Uterus (tissue), 4 donors: ENCODE data around the gene GPATCH4. TPM values are rescaled to one million over a fixed set of nuclear protein-coding genes. Genes with fewer than 3 reads are reported as not detected.
A peak's percentile ranks its signal among the peaks of the same experiment; 100 is the strongest.
"Not testable (repeated sequence)": the region's sequence is repeated elsewhere in the genome, so short reads cannot be mapped to it uniquely, and the experiment has no call there.

Experiments
- DNase-seq, 2 donors: peaks; one replicate each; pipeline ENCODE4 v3.0.0-alpha.2; 2019 to 2020
- H3K27ac ChIP-seq, 2 donors: fragments of 200-600 bp; sonication (generic); 1 replicate in 1 of 2; 2 replicates in 1 of 2; pipeline ENCODE4 v1.5.1; 2016 to 2018
- H3K27me3 ChIP-seq, 2 donors: fragments of 200-600 bp; sonication (generic); one replicate each; pipeline ENCODE4 v1.5.1; 2018 to 2019; ENCODE audit warnings: control low read depth in 1 of 2
- H3K36me3 ChIP-seq, 2 donors: fragments of 200-600 bp; sonication (generic); one replicate each; pipeline ENCODE4 v1.5.1; 2019; ENCODE audit warnings: control low read depth in 1 of 2
- H3K4me1 ChIP-seq, 2 donors: fragments of 200-600 bp; sonication (generic); one replicate each; pipeline ENCODE4 v1.5.1; 2018 to 2019; ENCODE audit warnings: control low read depth in 1 of 2
- H3K4me3 ChIP-seq, 2 donors: fragments of 200-600 bp; sonication (generic); 1 replicate in 1 of 2; 2 replicates in 1 of 2; pipeline ENCODE4 v1.5.1; 2018 to 2019; ENCODE audit warnings: mild to moderate bottlenecking in 1 of 2
- H3K9me3 ChIP-seq, 2 donors: fragments of 200-600 bp; sonication (generic); one replicate each; pipeline ENCODE4 v1.5.1; 2019; ENCODE audit warnings: control low read depth in 1 of 2
- CTCF ChIP-seq, 4 experiments: fragments of 200-600 bp in 2 of 4; fragments of 450-650 bp in 2 of 4; sonication (generic) in 2 of 4; IDR thresholded peaks; one replicate each; pipeline ENCODE4 v1.5.1; 2016 to 2019; ENCODE audit warnings: antibody characterized with exemption in 4 of 4, mild to moderate bottlenecking in 2 of 4, moderate library complexity in 1 of 4
- POLR2A ChIP-seq, 2 donors: fragments of 450-650 bp; IDR thresholded peaks; one replicate each; pipeline ENCODE4 v1.6.1; 2016; ENCODE audit warnings: antibody characterized with exemption in 2 of 2, mild to moderate bottlenecking in 1 of 2, moderate library complexity in 1 of 2
- intact Hi-C: fragments of 100-400 bp; cut with DNase I; formaldehyde crosslinking; loops from one replicate; pipeline ENCODE4 v1.15.1; 2023; ENCODE audit warnings: low total_unique reads
- total RNA-seq, 4 donors: library from RNA; depleted of rRNA in 3 of 4; stranded (reverse); fragments of >200 nt in 3 of 4; gene quantifications; one replicate each; pipeline versions ENCODE4 v1.1.0 to v1.2.4, GENCODE V29; 2014 to 2023
- donor health status: DM: yes; HTN: yes; CAD: no.

The GPATCH4 gene
- total RNA-seq, 4 donors from 2014 or later = 2.3 to 31.6 (median 19.8) TPM

- Histone ChIP-seq H3K27me3 (no peaks in the 10 kb centered on the region), H3K4me1 (no peaks in the 10 kb centered on the region), H3K9me3 (no peaks in the 10 kb centered on the region), H3K36me3 (no peaks in the 10 kb centered on the region), H3K4me3 (no peak overlapping the region), H3K27ac (no peak overlapping the region)
- peak; percentile 53 to 69 for DNase-seq
- intact Hi-C loops = loop anchor here (10.0 kb wide), 1 partner anchor 153 kb away; no protein-coding TSS in a partner anchor
- TF ChIP-seq POLR2A (IDR thresholded peaks at IDR 0.05) = no peak
- peak; percentile 81 to 90 (median 85) for TF ChIP-seq CTCF (IDR thresholded peaks at IDR 0.05)
Observed at GRCh38 chr1:156608036-156608674, 6.9 kb upstream of the GPATCH4 start.

- DNase-seq, H3K27me3 ChIP-seq, H3K9me3 ChIP-seq, H3K4me1 ChIP-seq, H3K27ac ChIP-seq, H3K36me3 ChIP-seq, H3K4me3 ChIP-seq: not testable (repeated sequence)
- intact Hi-C loops = loop anchor here (10.0 kb wide), 1 partner anchor 153 kb away; no protein-coding TSS in a partner anchor
Observed at GRCh38 chr1:156607344-156607743, 6.1 kb upstream of the GPATCH4 start.

- no peak for DNase-seq
- Histone ChIP-seq H3K4me1 (peaks cover 0 to 11% of the 10 kb centered on the region in 2 donors), H3K27ac (no peak overlapping the region), H3K4me3 (no peak overlapping the region), H3K9me3 (no peaks in the 10 kb centered on the region), H3K27me3 (no peaks in the 10 kb centered on the region), H3K36me3 (no peaks in the 10 kb centered on the region)
- intact Hi-C loops = loop anchor here (10.0 kb wide), 1 partner anchor 148 kb away; no protein-coding TSS in a partner anchor
- TF ChIP-seq POLR2A (IDR thresholded peaks at IDR 0.05) (no peak), CTCF (IDR thresholded peaks at IDR 0.05) (no peak)
Observed at GRCh38 chr1:156602557-156602993, 1.3 kb upstream of the GPATCH4 start.

GRCh38 chr1:156601892-156602291 lies 613 bp upstream of the GPATCH4 start:
- H3K27me3 ChIP-seq = no peaks in the 10 kb centered on the region
- peak overlapping the region; percentile 54 to 86 for H3K4me3 ChIP-seq
- H3K9me3 ChIP-seq = no peaks in the 10 kb centered on the region
- H3K36me3 ChIP-seq = no peaks in the 10 kb centered on the region
- DNase-seq = no peak
- intact Hi-C loops = loop anchor here (10.0 kb wide), 1 partner anchor 147 kb away; no protein-coding TSS in a partner anchor
- peaks cover 0 to 11% of the 10 kb centered on the region in 2 donors for H3K4me1 ChIP-seq
- peak overlapping the region; percentile 66 to 88 for H3K27ac ChIP-seq
- TF ChIP-seq POLR2A (IDR thresholded peaks at IDR 0.05) = no peak
- no peak for TF ChIP-seq CTCF (IDR thresholded peaks at IDR 0.05)

GRCh38 chr1:156600733-156601121 lies 552 bp downstream of the GPATCH4 start:
- no peak for TF ChIP-seq POLR2A (IDR thresholded peaks at IDR 0.05)
- TF ChIP-seq CTCF (IDR thresholded peaks at IDR 0.05) = no peak
- intact Hi-C loops = loop anchor here (10.0 kb wide), 1 partner anchor 146 kb away; no protein-coding TSS in a partner anchor
- Histone ChIP-seq H3K27me3 (no peaks in the 10 kb centered on the region), H3K4me3 (peak overlapping the region; percentile 54 to 86), H3K9me3 (no peaks in the 10 kb centered on the region), H3K4me1 (peaks cover 0 to 11% of the 10 kb centered on the region in 2 donors), H3K36me3 (no peaks in the 10 kb centered on the region), H3K27ac (peak overlapping the region; percentile 66 to 88)
- DNase-seq = no peak
